Ishikawa (cell line): ENCODE results near the gene ABLIM2.

Experiments used
- CEBPB ChIP-seq: IDR thresholded peaks from 2 replicates; pipeline ENCODE4 v1.6.1; 2012
- CREB1 ChIP-seq: IDR thresholded peaks from 2 replicates; pipeline ENCODE4 v1.6.1; 2012; ENCODE audit warnings: low read depth
- EGR1 ChIP-seq: IDR thresholded peaks from 2 replicates; pipeline ENCODE4 v1.6.1; 2012
- EP300 ChIP-seq: IDR thresholded peaks from 2 replicates; pipeline ENCODE4 v1.6.1; 2012; ENCODE audit warnings: borderline replicate concordance
- RAD21 ChIP-seq: IDR thresholded peaks from 2 replicates; pipeline ENCODE4 v1.6.1; 2012; ENCODE audit warnings: low read depth
- TAF1 ChIP-seq: IDR thresholded peaks from 2 replicates; pipeline ENCODE4 v1.6.1; 2012; ENCODE audit warnings: low read depth, mild to moderate bottlenecking
- TEAD4 ChIP-seq: IDR thresholded peaks from 2 replicates; pipeline ENCODE4 v1.6.1; 2012
- YY1 ChIP-seq: IDR thresholded peaks from 2 replicates; pipeline ENCODE4 v1.6.1; 2012; ENCODE audit warnings: low read depth
- TF ChIP-seq, protein P1 (sequence below): IDR thresholded peaks from 2 replicates; pipeline ENCODE4 v1.6.1; 2012

DNA sequence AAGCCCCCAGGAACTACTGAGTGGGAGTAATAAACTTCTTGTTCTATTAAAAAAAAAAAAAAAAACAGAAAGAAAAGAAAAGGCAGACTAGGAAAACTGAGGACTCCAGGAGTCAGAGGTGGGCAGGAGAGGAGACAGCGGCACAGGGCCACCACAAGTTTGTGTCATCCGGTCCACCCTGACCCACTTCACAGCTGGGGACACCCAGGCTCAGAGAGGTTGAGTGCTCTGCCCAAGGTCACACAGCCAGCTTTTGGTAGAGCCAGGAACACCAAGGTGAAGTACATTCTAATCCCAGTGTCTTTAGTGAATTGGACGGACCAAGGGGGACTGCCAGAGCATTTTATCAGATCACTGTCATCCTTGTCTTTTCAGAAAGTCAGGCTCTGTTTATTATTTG, 16.4 kb upstream of the ABLIM2 start:
- TF ChIP-seq, protein P1, sequence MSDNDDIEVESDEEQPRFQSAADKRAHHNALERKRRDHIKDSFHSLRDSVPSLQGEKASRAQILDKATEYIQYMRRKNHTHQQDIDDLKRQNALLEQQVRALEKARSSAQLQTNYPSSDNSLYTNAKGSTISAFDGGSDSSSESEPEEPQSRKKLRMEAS: no peak
- TF ChIP-seq YY1 (no peak), CEBPB (no peak), EP300 (no peak), RAD21 (no peak), CREB1 (no peak), TEAD4 (no peak), TAF1 (no peak), EGR1 (no peak)
